ENCODE data around the gene LCE3A. TPM values are rescaled to one million over a fixed set of nuclear protein-coding genes. Genes with fewer than 3 reads are reported as not detected.
"Not testable (repeated sequence)": the region's sequence is repeated elsewhere in the genome, so short reads cannot be mapped to it uniquely, and the experiment has no call there.

The LCE3A gene
- total RNA-seq, 1 experiment from 2014 or later = not detected

- Histone ChIP-seq H3K9ac (ENCODE audit: low read length) (no peak within 1 kb of the TSS), H3K79me2 (ENCODE audit: low read length) (no peaks in the 10 kb centered on the region), H2AFZ (ENCODE audit: low read length) (no peak within 1 kb of the TSS), H4K20me1 (ENCODE audit: low read length) (no peaks in the 10 kb centered on the region), H3F3A (ENCODE audit: low read length, unreplicated experiment) (no peaks in the 10 kb centered on the region), H3K4me2 (ENCODE audit: low read length) (no peak within 1 kb of the TSS), H3K36me3 (ENCODE audit: low read depth, low read length) (no peaks in the 10 kb centered on the region), H3K27ac (ENCODE audit: low read length) (no peak within 1 kb of the TSS), H3K27me3 (ENCODE audit: low read length) (no peaks in the 10 kb centered on the region; the same call in 1 of the 2 replicates), H3K4me1 (ENCODE audit: insufficient read depth, low read length) (no peaks in the 10 kb centered on the region), H3K9me2 (replicated peaks; ENCODE audit: low read length) (no peaks in the 10 kb centered on the region), H3K9me3 (ENCODE audit: low read length) (no peaks in the 10 kb centered on the region), H3K4me3 (ENCODE audit: low read length) (no peak within 1 kb of the TSS)
- TF ChIP-seq EZH2phosphoT487 (IDR thresholded peaks at IDR 0.05; ENCODE audit: borderline replicate concordance, low read length) (no peak), CTCF (conservative IDR thresholded peaks at IDR 0.05; ENCODE audit: low read depth, low read length) (no peak), EZH2 (IDR thresholded peaks at IDR 0.05; ENCODE audit: low read length, unreplicated experiment) (no peak)
- ATAC-seq (no peak), DNase-seq (peak; percentile 0)
- intact Hi-C loops (cut with micrococcal nuclease) = no loop called here
- ChIA-PET CTCF (no interaction called here), POLR2A (ENCODE audit: unreplicated experiment) (no interaction called here)
- no TSS peak for BruUV-seq (replicated peaks)
Measured at GRCh38 chr1:152580433-152580832, 42.5 kb downstream of the LCE3A start, which contains the start of gene LCE3D. LCE3D (minus strand) TSS chr1:152580516; CDS start chr1:152579936, 580 bp downstream.

GRCh38 chr1:152579526-152579925 is 43.4 kb downstream of the LCE3A start:
- H3K27me3 ChIP-seq (ENCODE audit: low read length); H3K4me2 ChIP-seq (ENCODE audit: low read length); CTCF ChIA-PET; H3K4me1 ChIP-seq (ENCODE audit: insufficient read depth, low read length); H3K4me3 ChIP-seq (ENCODE audit: low read length); POLR2A ChIA-PET (ENCODE audit: unreplicated experiment); ATAC-seq; DNase-seq; H3K79me2 ChIP-seq (ENCODE audit: low read length); intact Hi-C loops (cut with micrococcal nuclease); H2AFZ ChIP-seq (ENCODE audit: low read length); H3K9ac ChIP-seq (ENCODE audit: low read length); H3F3A ChIP-seq (ENCODE audit: low read length, unreplicated experiment); H3K9me2 ChIP-seq (replicated peaks; ENCODE audit: low read length); H3K36me3 ChIP-seq (ENCODE audit: low read depth, low read length); H4K20me1 ChIP-seq (ENCODE audit: low read length); H3K9me3 ChIP-seq (ENCODE audit: low read length); BruUV-seq (replicated peaks); H3K27ac ChIP-seq (ENCODE audit: low read length): not testable (repeated sequence)

- H2AFZ ChIP-seq (ENCODE audit: low read length) = no peak overlapping the region
- no peaks in the 10 kb centered on the region; the same call in 1 of the 2 replicates for H3K27me3 ChIP-seq (ENCODE audit: low read length)
- H3K4me2 ChIP-seq (ENCODE audit: low read length) = no peak overlapping the region
- H3K4me3 ChIP-seq (ENCODE audit: low read length) = no peak overlapping the region
- no peaks in the 10 kb centered on the region for H3K4me1 ChIP-seq (ENCODE audit: insufficient read depth, low read length)
- H4K20me1 ChIP-seq (ENCODE audit: low read length) = no peaks in the 10 kb centered on the region
- no peaks in the 10 kb centered on the region for H3K9me2 ChIP-seq (replicated peaks; ENCODE audit: low read length)
- DNase-seq (no peak), ATAC-seq (no peak)
- POLR2A ChIA-PET (ENCODE audit: unreplicated experiment) = no interaction called here
- no peak overlapping the region for H3K9ac ChIP-seq (ENCODE audit: low read length)
- no peaks in the 10 kb centered on the region for H3K9me3 ChIP-seq (ENCODE audit: low read length)
- CTCF ChIA-PET = no interaction called here
- no peak for TF ChIP-seq EZH2 (IDR thresholded peaks at IDR 0.05; ENCODE audit: low read length, unreplicated experiment)
- TF ChIP-seq CTCF (conservative IDR thresholded peaks at IDR 0.05; ENCODE audit: low read depth, low read length) = no peak
- TF ChIP-seq EZH2phosphoT487 (IDR thresholded peaks at IDR 0.05; ENCODE audit: borderline replicate concordance, low read length) = no peak
- no peaks in the 10 kb centered on the region for H3K79me2 ChIP-seq (ENCODE audit: low read length)
- H3F3A ChIP-seq (ENCODE audit: low read length, unreplicated experiment) = no peaks in the 10 kb centered on the region
- intact Hi-C loops (cut with micrococcal nuclease) = no loop called here
- H3K27ac ChIP-seq (ENCODE audit: low read length) = no peak overlapping the region
- no TSS peak for BruUV-seq (replicated peaks)
- no peaks in the 10 kb centered on the region for H3K36me3 ChIP-seq (ENCODE audit: low read depth, low read length)
Measured at GRCh38 chr1:152577168-152577567, 45.7 kb downstream of the LCE3A start.

Other genes starting within 250 kb of the LCE3A start
- not detected in 2 replicates for gene CRNN, start 208.8 kb downstream of the LCE3A start, total RNA-seq (2014; rRNA removed)
- gene LCE5A, start 112.3 kb downstream of the LCE3A start, total RNA-seq (2014; rRNA removed) = not detected in 2 replicates
- gene CRCT1, start 108.6 kb downstream of the LCE3A start, total RNA-seq (2014; rRNA removed) = not detected in 2 replicates
- not detected in 2 replicates for gene LCE3E, start 56.3 kb downstream of the LCE3A start, total RNA-seq (2014; rRNA removed)
- gene LCE3D, start 42.6 kb downstream of the LCE3A start, total RNA-seq (2014; rRNA removed) = not detected in 2 replicates
- not detected in 2 replicates for gene LCE3C, start 22.9 kb downstream of the LCE3A start, total RNA-seq (2014; rRNA removed)
- not detected in 2 replicates for gene LCE3B, start 9.3 kb downstream of the LCE3A start, total RNA-seq (2014; rRNA removed)
- gene LCE2D, start 40.3 kb upstream of the LCE3A start, total RNA-seq (2014; rRNA removed) = not detected in 2 replicates
- gene LCE2C, start 52.2 kb upstream of the LCE3A start, total RNA-seq (2014; rRNA removed) = not detected in 2 replicates
- gene LCE2B, start 63.0 kb upstream of the LCE3A start, total RNA-seq (2014; rRNA removed) = not detected in 2 replicates
- not detected in 2 replicates for gene LCE2A, start 75.2 kb upstream of the LCE3A start, total RNA-seq (2014; rRNA removed)
- gene LCE4A, start 85.1 kb upstream of the LCE3A start, total RNA-seq (2014; rRNA removed) = not detected in 2 replicates
- gene KPRP, start 134.9 kb upstream of the LCE3A start, total RNA-seq (2014; rRNA removed) = not detected in 2 replicates
- not detected in 2 replicates for gene LCE1F, start 152.0 kb upstream of the LCE3A start, total RNA-seq (2014; rRNA removed)
- gene LCE1E, start 163.2 kb upstream of the LCE3A start, total RNA-seq (2014; rRNA removed) = not detected in 2 replicates
- not detected in 2 replicates for gene LCE1D, start 173.6 kb upstream of the LCE3A start, total RNA-seq (2014; rRNA removed)
- not detected in 2 replicates for gene LCE1C, start 183.5 kb upstream of the LCE3A start, total RNA-seq (2014; rRNA removed)
- not detected in 2 replicates for gene LCE1B, start 188.9 kb upstream of the LCE3A start, total RNA-seq (2014; rRNA removed)
- not detected in 2 replicates for gene LCE1A, start 204.4 kb upstream of the LCE3A start, total RNA-seq (2014; rRNA removed)
- gene LCE6A, start 219.8 kb upstream of the LCE3A start, total RNA-seq (2014; rRNA removed) = not detected in 2 replicates
- gene LCE7A, start 236.9 kb upstream of the LCE3A start, total RNA-seq (2014; rRNA removed) = not detected in 2 replicates

All from PC-3 (cell line).